Neural cell (in vitro differentiated cells): ENCODE measurements around the gene UPK3BL1. TPM values are rescaled to one million over a fixed set of nuclear protein-coding genes. Genes with fewer than 3 reads are reported as not detected.
"Not testable (repeated sequence)": the region's sequence is repeated elsewhere in the genome, so short reads cannot be mapped to it uniquely, and the experiment has no call there.

Experiments used
- H2AFZ ChIP-seq: fragments of 200-600, 300-800 bp; sonication (generic), shearing (Covaris generic); 2 replicates; pipeline ENCODE4 v1.6.0; 2014; ENCODE audit warnings: low read depth, mild to moderate bottlenecking, antibody characterized with exemption, low read length, moderate library complexity
- H3F3A ChIP-seq: fragments of 200-600 bp; shearing (Covaris generic); 2 replicates; pipeline ENCODE4 v1.6.1; 2016; ENCODE audit warnings: mild to moderate bottlenecking, moderate library complexity, mixed read lengths, antibody characterized with exemption, low read length; ENCODE audit not compliant: insufficient read depth, poor library complexity, severe bottlenecking
- H3K27ac ChIP-seq: fragments of 200-600, 300-800 bp; sonication (generic), shearing (Covaris generic); 2 replicates; pipeline ENCODE4 v1.5.1; 2014; ENCODE audit warnings: mild to moderate bottlenecking, low read length, moderate library complexity
- H3K27me3 ChIP-seq: fragments of 300-800, 200-600 bp; sonication (generic), shearing (Covaris generic); 2 replicates; pipeline ENCODE4 v1.6.0; 2014; ENCODE audit warnings: mild to moderate bottlenecking, low read depth, low read length, moderate library complexity; ENCODE audit not compliant: insufficient read depth
- H3K36me3 ChIP-seq: fragments of 300-800, 200-600 bp; sonication (generic), shearing (Covaris generic); 2 replicates; pipeline ENCODE4 v1.5.1; 2014; ENCODE audit warnings: mild to moderate bottlenecking, antibody characterized with exemption, low read length, moderate library complexity; ENCODE audit not compliant: insufficient read depth
- H3K4me2 ChIP-seq: fragments of 300-800, 200-600 bp; sonication (generic), shearing (Covaris generic); 2 replicates; pipeline ENCODE4 v1.6.0; 2014; ENCODE audit warnings: mild to moderate bottlenecking, low read length
- H3K4me3 ChIP-seq: fragments of 300-800, 200-600 bp; sonication (generic), shearing (Covaris generic); 2 replicates; pipeline ENCODE4 v1.5.1; 2014; ENCODE audit warnings: mild to moderate bottlenecking, low read length, moderate library complexity
- H3K79me2 ChIP-seq: fragments of 200-600 bp; shearing (Covaris generic); replicated peaks from 2 replicates; pipeline ENCODE4 v1.6.0; 2014; ENCODE audit warnings: mild to moderate bottlenecking, low read length, moderate library complexity; ENCODE audit not compliant: insufficient read depth
- H3K9ac ChIP-seq: fragments of 300-800, 200-600 bp; sonication (generic), shearing (Covaris generic); 2 replicates; pipeline ENCODE4 v1.6.1; 2016; ENCODE audit warnings: mild to moderate bottlenecking, low read length, mixed read lengths
- H3K9me2 ChIP-seq: fragments of 200-600 bp; shearing (Covaris generic); 2 replicates; pipeline ENCODE4 v1.6.1; 2016; ENCODE audit warnings: mild to moderate bottlenecking, low read length, mixed read lengths; ENCODE audit not compliant: insufficient read depth
- H3K9me3 ChIP-seq: fragments of 200-600, 300-800 bp; sonication (generic), shearing (Covaris generic); 2 replicates; pipeline ENCODE4 v1.6.1; 2016; ENCODE audit warnings: mild to moderate bottlenecking, mixed run types, low read length, moderate library complexity, mixed read lengths
- H4K20me1 ChIP-seq: fragments of 200-600 bp; shearing (Covaris generic); 2 replicates; pipeline ENCODE4 v1.6.1; 2016; ENCODE audit warnings: mild to moderate bottlenecking, mixed run types; ENCODE audit not compliant: insufficient read depth
- polyA plus RNA-seq: library from polyadenylated mRNA; depleted of rRNA; stranded (reverse); fragments of >200 nt; gene quantifications from 2 replicates; pipeline ENCODE4 v1.2.3, GENCODE V29; 2014

Gene UPK3BL1
- polyA plus RNA-seq, 1 donor from 2014 or later, result 30.2 TPM

DNA sequence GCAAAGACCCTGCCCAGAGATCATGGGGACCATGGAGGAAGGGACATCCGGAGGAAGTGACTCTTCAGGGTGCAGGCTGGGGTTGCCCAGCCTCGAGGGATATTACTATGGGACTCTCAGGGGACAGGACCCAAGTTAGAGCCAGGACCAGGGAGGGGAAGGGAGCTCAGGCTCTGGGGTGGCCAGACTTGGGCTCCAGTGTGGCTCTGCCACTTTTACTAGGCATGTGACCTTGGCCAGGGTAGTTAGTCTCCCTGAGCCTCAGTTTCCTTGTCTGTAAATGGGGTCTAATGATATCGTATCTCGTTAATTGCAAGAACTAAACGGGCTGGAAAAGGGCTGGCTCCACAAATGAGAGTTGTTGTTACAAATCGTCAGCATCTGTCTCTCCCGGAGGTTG is 32.1 kb downstream of the UPK3BL1 start:
- not testable (repeated sequence) for H3K79me2 ChIP-seq, H3K9me2 ChIP-seq, H3K9me3 ChIP-seq, H3K4me3 ChIP-seq, H2AFZ ChIP-seq, H3K36me3 ChIP-seq, H3K4me2 ChIP-seq, H4K20me1 ChIP-seq, H3K27ac ChIP-seq, H3K27me3 ChIP-seq, H3F3A ChIP-seq, H3K9ac ChIP-seq

- not testable (repeated sequence) for H3K9me2 ChIP-seq, H3K9ac ChIP-seq, H3K9me3 ChIP-seq, H4K20me1 ChIP-seq, H3K4me3 ChIP-seq, H2AFZ ChIP-seq, H3K36me3 ChIP-seq, H3K79me2 ChIP-seq, H3K27me3 ChIP-seq, H3K4me2 ChIP-seq, H3K27ac ChIP-seq, H3F3A ChIP-seq
Measured at GRCh38 chr7:102609734-102610133, 32.9 kb downstream of the UPK3BL1 start.

DNA sequence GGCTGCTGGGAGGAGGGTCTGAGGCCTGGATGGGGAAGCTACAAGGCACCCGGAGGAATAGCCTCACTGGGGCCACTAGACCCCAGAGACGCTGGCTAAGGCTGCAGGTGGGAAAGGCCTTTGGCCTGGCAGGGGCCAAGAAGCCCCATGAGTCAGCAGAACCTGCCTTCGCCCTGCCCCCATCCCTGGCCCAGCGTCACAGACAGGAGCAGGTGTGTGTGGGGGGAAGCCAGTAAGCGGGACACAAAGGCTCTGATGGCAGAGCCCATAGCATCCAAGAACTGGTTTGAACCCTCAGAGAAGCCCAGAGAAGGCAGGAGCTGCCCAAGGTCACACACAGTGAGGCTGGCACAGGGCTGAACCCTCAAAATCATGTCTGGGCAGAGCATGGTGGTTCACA is 35.7 kb downstream of the UPK3BL1 start:
- H2AFZ ChIP-seq, H3F3A ChIP-seq, H3K27me3 ChIP-seq, H4K20me1 ChIP-seq, H3K36me3 ChIP-seq, H3K9me2 ChIP-seq, H3K4me2 ChIP-seq, H3K79me2 ChIP-seq, H3K9ac ChIP-seq, H3K4me3 ChIP-seq, H3K9me3 ChIP-seq, H3K27ac ChIP-seq: not testable (repeated sequence)

- H3K9me2 ChIP-seq, H3K36me3 ChIP-seq, H3K9ac ChIP-seq, H3K4me2 ChIP-seq, H3K9me3 ChIP-seq, H3K27ac ChIP-seq, H3F3A ChIP-seq, H3K4me3 ChIP-seq, H3K79me2 ChIP-seq, H3K27me3 ChIP-seq, H2AFZ ChIP-seq, H4K20me1 ChIP-seq: not testable (repeated sequence)
Measured at GRCh38 chr7:102604431-102605145, 38.0 kb downstream of the UPK3BL1 start.

DNA sequence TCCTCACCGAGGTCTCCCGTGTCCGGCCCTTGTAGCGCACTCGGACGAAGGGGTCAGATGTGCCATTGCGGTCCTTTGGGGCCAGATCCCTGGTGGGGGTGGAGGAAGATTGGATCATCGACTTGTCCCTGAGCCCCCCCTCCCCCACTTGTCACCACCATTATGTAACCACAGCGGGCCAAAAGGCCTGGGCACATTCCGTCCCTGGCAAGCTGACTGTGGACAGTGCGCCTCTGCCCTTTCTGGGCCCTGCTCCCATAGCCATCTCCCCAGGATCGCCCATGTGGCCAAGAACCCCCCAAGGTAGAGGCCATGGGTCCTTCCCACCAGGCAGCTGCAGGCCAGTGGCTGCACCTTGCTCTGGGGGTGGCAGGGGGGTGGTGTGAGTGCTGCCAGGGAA is 40.3 kb downstream of the UPK3BL1 start:
- H3K36me3 ChIP-seq, H3K27ac ChIP-seq, H3K9me2 ChIP-seq: not testable (repeated sequence)

GRCh38 chr7:102599699-102600098 is 42.9 kb downstream of the UPK3BL1 start:
- H3K9me2 ChIP-seq, H3K27ac ChIP-seq, H3K4me2 ChIP-seq, H3K79me2 ChIP-seq, H2AFZ ChIP-seq, H3F3A ChIP-seq, H3K36me3 ChIP-seq, H3K27me3 ChIP-seq, H4K20me1 ChIP-seq, H3K9ac ChIP-seq, H3K9me3 ChIP-seq, H3K4me3 ChIP-seq: not testable (repeated sequence)

More for the DNA sequence above, 40.3 kb downstream of the UPK3BL1 start:
- H3K4me3 ChIP-seq, H3F3A ChIP-seq, H3K79me2 ChIP-seq, H3K4me2 ChIP-seq, H3K9ac ChIP-seq, H3K9me3 ChIP-seq, H4K20me1 ChIP-seq, H3K27me3 ChIP-seq, H2AFZ ChIP-seq: not testable (repeated sequence)

DNA sequence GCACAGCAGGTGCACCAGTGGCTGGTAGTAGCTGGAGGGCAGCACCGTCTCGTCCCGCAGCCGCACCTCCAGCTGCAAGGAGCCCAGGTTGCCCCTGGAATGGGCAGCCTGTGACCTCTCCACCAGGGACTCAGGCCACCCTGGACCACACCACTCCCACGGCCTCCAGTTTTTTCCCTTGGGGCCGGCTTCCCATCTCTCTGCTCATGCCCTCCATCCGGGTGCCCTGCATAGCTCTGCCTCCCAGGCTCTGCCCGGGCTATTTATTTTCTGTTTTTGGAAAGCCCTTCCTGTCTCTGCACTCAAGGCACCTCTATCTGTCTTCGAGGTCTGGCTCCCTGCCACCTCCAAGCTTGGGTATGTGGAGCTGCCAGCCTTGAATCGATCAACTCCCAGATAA is 46.6 kb downstream of the UPK3BL1 start:
- not testable (repeated sequence) for H3K9me3 ChIP-seq, H3K9me2 ChIP-seq, H4K20me1 ChIP-seq, H3K4me2 ChIP-seq, H3K79me2 ChIP-seq, H3K9ac ChIP-seq, H3K27ac ChIP-seq, H3K27me3 ChIP-seq, H3F3A ChIP-seq, H3K36me3 ChIP-seq, H2AFZ ChIP-seq, H3K4me3 ChIP-seq

- not testable (repeated sequence) for H3K27ac ChIP-seq, H3K9me3 ChIP-seq, H4K20me1 ChIP-seq, H2AFZ ChIP-seq, H3K79me2 ChIP-seq, H3F3A ChIP-seq, H3K27me3 ChIP-seq, H3K36me3 ChIP-seq, H3K4me2 ChIP-seq, H3K9ac ChIP-seq, H3K9me2 ChIP-seq, H3K4me3 ChIP-seq
Measured at GRCh38 chr7:102593637-102594334, 48.8 kb downstream of the UPK3BL1 start.
